ENCODE data around the gene CDC25B. TPM values are rescaled to one million over a fixed set of nuclear protein-coding genes. Genes with fewer than 3 reads are reported as not detected.

CDC25B gene
- total and polyA plus RNA-seq, 2 donors (not counting 3 experiments of a cell fraction or from before 2014, with no cell fraction given): 46.7 to 76.5 TPM

DNA sequence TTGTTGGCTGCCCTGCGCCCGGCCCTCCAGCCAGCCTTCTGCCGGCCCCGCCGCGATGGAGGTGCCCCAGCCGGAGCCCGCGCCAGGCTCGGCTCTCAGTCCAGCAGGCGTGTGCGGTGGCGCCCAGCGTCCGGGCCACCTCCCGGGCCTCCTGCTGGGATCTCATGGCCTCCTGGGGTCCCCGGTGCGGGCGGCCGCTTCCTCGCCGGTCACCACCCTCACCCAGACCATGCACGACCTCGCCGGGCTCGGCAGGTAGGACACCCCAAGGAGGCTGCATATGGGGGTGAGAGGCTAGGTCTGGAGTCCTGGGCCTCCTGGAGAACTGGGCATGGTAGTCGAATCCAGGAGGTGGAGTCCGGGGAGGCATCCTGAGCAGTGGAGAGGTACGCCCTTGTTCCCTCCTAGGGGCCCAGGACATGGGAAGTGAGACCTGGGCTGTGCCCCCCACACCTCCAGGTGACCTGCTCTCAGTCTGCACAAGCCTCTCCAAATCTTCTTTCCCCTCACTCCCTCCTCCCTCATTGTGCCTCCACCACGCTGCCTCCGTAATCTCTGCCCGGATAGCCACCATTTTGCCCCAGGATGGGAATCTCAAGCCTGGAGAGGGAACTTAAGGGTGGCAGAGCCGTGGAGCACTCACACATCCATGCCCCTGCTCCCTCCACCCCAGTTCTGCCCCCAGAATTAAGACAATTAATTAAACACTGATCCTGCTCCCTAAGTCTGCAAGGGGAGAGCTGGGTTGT, 541 bp downstream of the CDC25B start:
- dilution Hi-C loops (cut with MboI; ENCODE audit: extremely low pct_ligation_motif_present, low sequenced_read_pairs): no loop called here
- peaks cover 25% of the 10 kb centered on the region for H3K79me2 ChIP-seq (ENCODE audit: control insufficient read depth, insufficient read depth, low read length)
- no peaks in the 10 kb centered on the region for H4K20me1 ChIP-seq (replicated peaks; ENCODE audit: control insufficient read depth, extremely low read depth, insufficient read depth, low read length)
- ChIA-PET CTCF (interaction anchor here (1.0 to 2.1 kb wide), 6 partner anchors 8 to 58 kb away, joined by 3 to 29 read pairs (median 5); partner anchors contain the start of genes AP5S1, CENPB and SPEF1), POLR2A (interaction anchor here (1.0 to 1.2 kb wide), 3 partner anchors 8 to 24 kb away, joined by 3 to 4 read pairs (median 3); partner anchors contain the start of gene SPEF1)
- TF ChIP-seq GATA2 (IDR thresholded peaks at IDR 0.05; ENCODE audit: insufficient read depth, insufficient read length, low read depth, low read length): no peak
- no peak for TF ChIP-seq POLR2A (IDR thresholded peaks at IDR 0.05; ENCODE audit: low read depth, low read length)
- no peak for TF ChIP-seq JUN (IDR thresholded peaks at IDR 0.05; ENCODE audit: borderline replicate concordance, insufficient read depth, insufficient read length, low read depth)
- TF ChIP-seq POLR2AphosphoS5 (IDR thresholded peaks at IDR 0.05; ENCODE audit: insufficient read depth, low read depth, low read length): no peak
- no peak for TF ChIP-seq FOS (IDR thresholded peaks at IDR 0.05; ENCODE audit: borderline replicate concordance, insufficient read depth, low read length)
- TF ChIP-seq, protein P1, sequence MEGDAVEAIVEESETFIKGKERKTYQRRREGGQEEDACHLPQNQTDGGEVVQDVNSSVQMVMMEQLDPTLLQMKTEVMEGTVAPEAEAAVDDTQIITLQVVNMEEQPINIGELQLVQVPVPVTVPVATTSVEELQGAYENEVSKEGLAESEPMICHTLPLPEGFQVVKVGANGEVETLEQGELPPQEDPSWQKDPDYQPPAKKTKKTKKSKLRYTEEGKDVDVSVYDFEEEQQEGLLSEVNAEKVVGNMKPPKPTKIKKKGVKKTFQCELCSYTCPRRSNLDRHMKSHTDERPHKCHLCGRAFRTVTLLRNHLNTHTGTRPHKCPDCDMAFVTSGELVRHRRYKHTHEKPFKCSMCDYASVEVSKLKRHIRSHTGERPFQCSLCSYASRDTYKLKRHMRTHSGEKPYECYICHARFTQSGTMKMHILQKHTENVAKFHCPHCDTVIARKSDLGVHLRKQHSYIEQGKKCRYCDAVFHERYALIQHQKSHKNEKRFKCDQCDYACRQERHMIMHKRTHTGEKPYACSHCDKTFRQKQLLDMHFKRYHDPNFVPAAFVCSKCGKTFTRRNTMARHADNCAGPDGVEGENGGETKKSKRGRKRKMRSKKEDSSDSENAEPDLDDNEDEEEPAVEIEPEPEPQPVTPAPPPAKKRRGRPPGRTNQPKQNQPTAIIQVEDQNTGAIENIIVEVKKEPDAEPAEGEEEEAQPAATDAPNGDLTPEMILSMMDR (IDR thresholded peaks at IDR 0.05; ENCODE audit: extremely low read depth in 1 of 2, insufficient read depth in 1 of 2, low read depth in 1 of 2, low read length in 2 of 2): no peak
- no peak for TF ChIP-seq MYC (IDR thresholded peaks at IDR 0.05; ENCODE audit: low read depth, low read length)
- TF ChIP-seq EZH2 (IDR thresholded peaks at IDR 0.05; ENCODE audit: borderline replicate concordance, low read depth, low read length, severe bottlenecking): no peak
- TF ChIP-seq, protein P2, sequence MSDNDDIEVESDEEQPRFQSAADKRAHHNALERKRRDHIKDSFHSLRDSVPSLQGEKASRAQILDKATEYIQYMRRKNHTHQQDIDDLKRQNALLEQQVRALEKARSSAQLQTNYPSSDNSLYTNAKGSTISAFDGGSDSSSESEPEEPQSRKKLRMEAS (IDR thresholded peaks at IDR 0.05; ENCODE audit: insufficient read depth, insufficient read length): no peak
- FAIRE-seq (peak; percentile 35), DNase-seq (ENCODE audit: low read depth, low spot score) (no peak)
- no peaks in the 10 kb centered on the region for H3K9me1 ChIP-seq (replicated peaks; ENCODE audit: control insufficient read depth, extremely low read depth, insufficient read depth, low read length)
- peaks cover 0 to 7% of the 10 kb centered on the region in 2 experiments for H3K36me3 ChIP-seq (ENCODE audit: control insufficient read depth in 2 of 2, extremely low read depth in 1 of 2, insufficient read depth in 2 of 2, low read length in 2 of 2)
- H2AFZ ChIP-seq (ENCODE audit: low read depth, low read length): no peak overlapping the region
- intact Hi-C loops (cut with micrococcal nuclease): loop anchor here (1.0 kb wide), 2 partner anchors 12 to 24 kb away; partner anchors contain the start of gene AP5S1
- peak overlapping the region; percentile 9 for H3K27ac ChIP-seq (ENCODE audit: insufficient read depth, low read depth, low read length)
- BruUV-seq (replicated peaks): no TSS peak
- H3K4me1 ChIP-seq (ENCODE audit: control insufficient read depth, extremely low read depth, insufficient read depth, low read length): peaks cover 20% of the 10 kb centered on the region
- H3K4me3 ChIP-seq (replicated peaks in 1 of 3; ENCODE audit: insufficient read depth in 1 of 3, low read depth in 1 of 3, low read length in 3 of 3): peak overlapping the region; percentile 66 to 90 (median 69)
- peak overlapping the region; percentile 68 for H3K4me2 ChIP-seq (ENCODE audit: insufficient read depth, low read length)
- peak overlapping the region; percentile 58 for H3K9ac ChIP-seq (replicated peaks; ENCODE audit: extremely low read depth, insufficient read depth, low read length)
- no peaks in the 10 kb centered on the region for H3K9me3 ChIP-seq (replicated peaks; ENCODE audit: control insufficient read depth, insufficient read depth, low read length)
- H3K27me3 ChIP-seq (ENCODE audit: control insufficient read depth in 2 of 2, insufficient read depth in 2 of 2, low read length in 2 of 2): no peaks in the 10 kb centered on the region
